HepG2 (cell line): Measurements from ENCODE around the gene RPL36AL. TPM values are rescaled to one million over a fixed set of nuclear protein-coding genes. Genes with fewer than 3 reads are reported as not detected.

Experiments used
- ATAC-seq: fragments of 200-7000 bp; cut with Tn5 transposase; 3 replicates; pipeline ENCODE4 v1.9.1; 2020; ENCODE audit warnings: mild to moderate bottlenecking, moderate library complexity
- BruUV-seq: library from RNA; stranded (reverse); fragments of 400-500 nt; replicated peaks from 2 replicates; lab custom pipeline; 2021; lab: Mats Ljungman, UMichigan
- CTCF ChIA-PET: fragments of 300-600 bp; formaldehyde crosslinking; extraction: SDS; loops from one replicate; lab custom pipeline; 2021; ENCODE audit warnings: low total read pairs, inconsistent platforms, low intra/inter-chr PET ratio; lab: Yijun Ruan, JAX
- POLR2A ChIA-PET: fragments of 350-600 bp; sonication (Branson Sonifier 250); formaldehyde crosslinking; loops from one replicate; lab custom pipeline; 2020; ENCODE audit warnings: antibody characterized with exemption, inconsistent platforms; lab: Yijun Ruan, JAX
- DNase-seq: peaks from one replicate; pipeline ENCODE4 v3.0.0-alpha.2; 2015; ENCODE audit warnings: low spot score
- FAIRE-seq: peaks from 3 replicates; lab custom pipeline; 2011; peaks lifted over from hg19 to GRCh38; lab: Jason Lieb, UNC
- H2AFZ ChIP-seq: one replicate; pipeline ENCODE4 v1.6.1; 2011; ENCODE audit warnings: low read length, inconsistent platforms
- H3K27ac ChIP-seq: fragments of 300-600 bp; 3 replicates; pipeline ENCODE4 v1.8.0; 2011; ENCODE audit warnings: mixed run types, mild to moderate bottlenecking, mixed read lengths, low read length, inconsistent platforms; ENCODE audit not compliant: insufficient read depth; ENCODE audit errors: extremely low read length
- H3K27me3 ChIP-seq, 2 experiments: fragments of 200-600 bp in 1 of 2; 2 replicates in 1 of 2; 3 replicates in 1 of 2; pipeline versions ENCODE4 v1.6.0 to v1.8.0; 2011; ENCODE audit warnings: low read length in 2 of 2, mild to moderate bottlenecking in 2 of 2, moderate library complexity in 2 of 2, inconsistent platforms in 1 of 2; ENCODE audit not compliant: insufficient read depth in 2 of 2, control insufficient read depth in 1 of 2
- H3K36me3 ChIP-seq, 2 experiments: fragments of 200-600 bp in 1 of 2; replicated peaks in 1 of 2; 2 replicates in 1 of 2; 3 replicates in 1 of 2; pipeline versions ENCODE4 v1.5.1 to v1.8.0; 2011; ENCODE audit warnings: low read length in 2 of 2, inconsistent platforms in 1 of 2; ENCODE audit not compliant: insufficient read depth in 2 of 2, control insufficient read depth in 1 of 2
- H3K4me1 ChIP-seq: 2 replicates; pipeline ENCODE4 v1.5.1; 2012; ENCODE audit warnings: low read length, inconsistent platforms; ENCODE audit not compliant: insufficient read depth
- H3K4me2 ChIP-seq: 2 replicates; pipeline ENCODE4 v1.6.0; 2011; ENCODE audit warnings: low read depth, low read length, inconsistent platforms
- H3K4me3 ChIP-seq, 3 experiments: fragments of 200-600 bp in 1 of 3; sonication (generic), shearing (Covaris generic) in 1 of 3; replicated peaks in 1 of 3; 2 replicates each; pipeline ENCODE4 v1.5.1; 2011 to 2016; ENCODE audit warnings: low read length in 3 of 3, inconsistent platforms in 2 of 3, low read depth in 2 of 3, mild to moderate bottlenecking in 2 of 3, control low read depth in 1 of 3, mixed read lengths in 1 of 3; ENCODE audit not compliant: insufficient read depth in 1 of 3
- H3K79me2 ChIP-seq: one replicate; pipeline ENCODE4 v1.6.1; 2011; ENCODE audit warnings: low read length, inconsistent platforms; ENCODE audit not compliant: insufficient read depth
- H3K9ac ChIP-seq: 2 replicates; pipeline ENCODE4 v1.6.0; 2011; ENCODE audit warnings: mild to moderate bottlenecking, low read depth, low read length, inconsistent platforms; ENCODE audit not compliant: insufficient read depth
- H3K9me3 ChIP-seq: 2 replicates; pipeline ENCODE4 v1.5.1; 2012; ENCODE audit warnings: mild to moderate bottlenecking, low read length
- H4K20me1 ChIP-seq: 2 replicates; pipeline ENCODE4 v1.6.0; 2011; ENCODE audit warnings: inconsistent platforms, mild to moderate bottlenecking, low read length, moderate library complexity; ENCODE audit not compliant: insufficient read depth
- AGO2 ChIP-seq: fragments of 200-400 bp; formaldehyde crosslinking; optimal IDR thresholded peaks from 2 replicates; pipeline ENCODE3; 2017; ENCODE audit warnings: mild to moderate bottlenecking, low read depth, low read length, moderate library complexity
- MAFF ChIP-seq: IDR thresholded peaks from 2 replicates; pipeline ENCODE4 v1.6.1; 2011; ENCODE audit warnings: low read depth, low read length, improper control_type of control experiment
- MAFK ChIP-seq, 2 experiments: IDR thresholded peaks in 1 of 2; conservative IDR thresholded peaks in 1 of 2; 2 replicates each; pipeline ENCODE4 v1.6.1; 2011; ENCODE audit warnings: improper control_type of control experiment in 2 of 2, low read length in 2 of 2
- PITX1 ChIP-seq: sonication (generic); formaldehyde crosslinking; IDR thresholded peaks from 2 replicates; pipeline ENCODE4 v1.5.1; 2020; ENCODE audit warnings: mild to moderate bottlenecking, missing genetic modification reagents
- POLR2G ChIP-seq: fragments of 200-400 bp; formaldehyde crosslinking; IDR thresholded peaks from 2 replicates; pipeline ENCODE4 v1.6.1; 2018; ENCODE audit warnings: mild to moderate bottlenecking, low read depth, low read length, moderate library complexity
- ZNF121 ChIP-seq: sonication (generic); formaldehyde crosslinking; IDR thresholded peaks from 2 replicates; pipeline ENCODE4 v1.5.0; 2020; ENCODE audit warnings: mild to moderate bottlenecking, missing genetic modification reagents
- ZNF24 ChIP-seq: fragments of 450-650 bp; IDR thresholded peaks from 2 replicates; pipeline ENCODE4 v1.6.1; 2017; ENCODE audit warnings: antibody characterized with exemption, mild to moderate bottlenecking
- ZNF335 ChIP-seq: sonication (generic); formaldehyde crosslinking; IDR thresholded peaks from 2 replicates; pipeline ENCODE4 v1.4.0; 2020; ENCODE audit warnings: missing genetic modification reagents
- ZNF747 ChIP-seq: sonication (generic); formaldehyde crosslinking; IDR thresholded peaks from 2 replicates; pipeline ENCODE4 v1.8.1; 2023; ENCODE audit warnings: missing genetic modification reagents, mild to moderate bottlenecking, borderline replicate concordance
- WGBS: methylation state at CpG from one replicate; pipeline ENCODE4 v1.1.6; 2017; ENCODE audit warnings: low lambda C conversion rate; 5-methylcytosine and 5-hydroxymethylcytosine counted together
- in situ Hi-C: cut with HindIII; loops from 2 replicates; pipeline ENCODE4 v1.10.0; 2017; ENCODE audit warnings: low pct_unique_long_range_greater_than_20kb; ENCODE audit not compliant: extremely low pct_ligation_motif_present
- intact Hi-C: fragments of 100-400 bp; cut with micrococcal nuclease; formaldehyde crosslinking; loops from one replicate; pipeline ENCODE4 v1.10.0; 2022; ENCODE audit not compliant: unreplicated experiment
- polyA plus RNA-seq, 8 experiments: library from polyadenylated mRNA; depleted of rRNA in 3 of 8; stranded (reverse) in 7 of 8; unstranded in 1 of 8; fragments of >200 nt; fragmentation: Illumina TruSeq in 4 of 8; extraction: Trizol in 4 of 8; gene quantifications; 2 replicates each; pipeline versions ENCODE4 v1.2.1 to v1.2.3, GENCODE V29; 2011 to 2016; ENCODE audit warnings: low read depth in 4 of 8, missing spikeins in 1 of 8, mixed read lengths in 1 of 8; ENCODE audit not compliant: insufficient read depth in 1 of 8
- total RNA-seq, 5 experiments: library from RNA; depleted of rRNA; stranded (reverse); fragments of >200 nt; fragmentation: Illumina TruSeq; extraction: Trizol; gene quantifications; 2 replicates each; pipeline ENCODE4 v1.2.3, GENCODE V29; 2016; ENCODE audit warnings: low read depth in 1 of 5
- TF ChIP-seq, protein P1 (sequence below): IDR thresholded peaks from 2 replicates; pipeline ENCODE4 v1.6.1; 2016

RPL36AL gene
- total and polyA plus RNA-seq, 2 of the 13 experiments (the other 11 are each of a cell fraction or from before 2014, with no cell fraction given) = 90.0 to 294 TPM

DNA sequence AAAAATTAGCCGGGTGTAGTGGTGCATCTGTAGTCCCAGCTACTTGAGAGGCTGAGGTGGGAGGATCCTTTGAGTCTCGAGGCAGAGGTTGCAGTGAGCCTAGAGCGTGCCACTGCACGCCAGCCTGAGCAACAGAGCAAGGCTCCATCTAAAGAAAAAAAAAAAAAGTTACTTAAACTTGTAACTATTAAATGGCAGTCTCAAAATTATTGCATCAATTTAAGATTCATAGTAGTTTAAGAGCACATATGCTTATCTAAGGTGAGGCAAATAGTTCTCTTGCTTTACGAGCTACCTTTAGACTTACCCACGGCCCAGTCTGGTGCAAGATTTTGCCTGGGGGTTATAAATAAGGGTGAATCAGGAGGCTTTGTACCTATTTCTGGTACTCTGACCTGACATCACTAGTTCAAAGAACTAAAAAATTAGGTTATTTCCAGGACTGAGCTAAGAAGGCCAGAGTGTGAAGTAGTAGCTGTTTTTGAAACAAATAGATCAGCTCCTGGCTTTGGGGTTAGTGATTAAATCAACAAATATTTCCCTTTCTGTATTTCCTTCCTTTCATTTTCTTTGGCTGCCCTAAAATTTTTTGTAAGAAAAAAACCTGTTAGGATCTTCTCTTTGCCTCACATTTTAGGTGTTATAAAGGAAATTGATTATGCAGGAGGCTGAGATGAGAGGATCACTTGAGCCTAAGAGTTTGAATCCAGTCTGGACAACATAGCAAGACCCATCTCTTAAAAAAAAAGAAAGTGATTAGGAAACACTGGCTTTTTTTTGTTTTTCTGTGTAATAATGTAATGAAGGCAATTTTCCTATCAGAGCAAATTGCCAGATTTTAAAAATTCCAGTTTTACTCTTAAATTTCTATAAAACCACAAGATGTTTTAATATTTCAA, 3.8 kb upstream of the RPL36AL start:
- DNase-seq (no peak), FAIRE-seq (no peak), ATAC-seq (no peak)
- in situ Hi-C loops (no loop called here), intact Hi-C loops (no loop called here)
- Histone ChIP-seq H3K27ac (no peak overlapping the region), H2AFZ (no peak overlapping the region), H3K9me3 (no peaks in the 10 kb centered on the region), H4K20me1 (peaks cover 12% of the 10 kb centered on the region), H3K4me1 (peaks cover 39% of the 10 kb centered on the region), H3K9ac (no peak overlapping the region), H3K79me2 (peaks cover 54% of the 10 kb centered on the region), H3K27me3 (no peaks in the 10 kb centered on the region; a peak in 1 of 5 replicates), H3K36me3 (peaks cover 0 to 4% of the 10 kb centered on the region in 2 experiments; a peak in 2 of 5 replicates), H3K4me3 (no peak overlapping the region; a peak in 1 of 6 replicates), H3K4me2 (peak overlapping the region; percentile 12; the same call in 1 of the 2 replicates)
- POLR2A ChIA-PET = interaction anchor here (0.6 to 1.4 kb wide), 5 partner anchors 8 to 94 kb away, joined by 3 to 8 read pairs (median 4); partner anchors contain the start of gene LRR1
- BruUV-seq = no TSS peak
- TF ChIP-seq POLR2G (peak; percentile 37; the same call in 1 of the 2 replicates), ZNF121 (CRISPR knock-in tag) (peak; percentile 94), ZNF747 (CRISPR knock-in tag) (no peak), AGO2 (peak; percentile 7), PITX1 (CRISPR knock-in tag) (no peak)
- 76% methylated on average over 6 of the region's 6 CpGs for WGBS
- CTCF ChIA-PET = no interaction called here

DNA sequence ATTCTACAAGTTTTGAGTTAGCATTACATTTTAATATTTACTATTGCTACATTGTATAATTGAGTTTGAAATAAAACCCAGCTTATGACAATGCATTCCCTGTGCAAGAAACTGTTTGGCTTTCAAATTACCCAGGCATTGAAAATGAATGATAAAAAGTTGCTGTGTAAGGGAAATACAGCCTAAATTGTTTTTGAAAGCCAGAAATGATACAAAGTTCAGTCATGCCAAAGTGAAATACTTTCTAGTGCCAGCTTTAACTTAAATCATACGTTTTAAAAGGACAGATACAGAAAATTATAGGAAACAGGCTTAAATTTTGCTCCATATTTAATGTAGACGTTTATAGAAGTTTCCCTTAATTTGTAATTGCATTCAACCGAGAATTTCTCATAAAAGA, 3.0 kb upstream of the RPL36AL start:
- peak overlapping the region; percentile 95 for H3K4me2 ChIP-seq
- H2AFZ ChIP-seq = no peak overlapping the region
- no peak overlapping the region for H3K9ac ChIP-seq
- H3K36me3 ChIP-seq = peaks cover 0 to 12% of the 10 kb centered on the region in 2 experiments; a peak in 2 of 5 replicates
- peak overlapping the region in 2 of 3 experiments; percentile 86 to 92; a peak in 3 of 6 replicates for H3K4me3 ChIP-seq
- intact Hi-C loops = no loop called here
- in situ Hi-C loops = no loop called here
- H3K4me1 ChIP-seq = peaks cover 39% of the 10 kb centered on the region
- TF ChIP-seq, protein P1, sequence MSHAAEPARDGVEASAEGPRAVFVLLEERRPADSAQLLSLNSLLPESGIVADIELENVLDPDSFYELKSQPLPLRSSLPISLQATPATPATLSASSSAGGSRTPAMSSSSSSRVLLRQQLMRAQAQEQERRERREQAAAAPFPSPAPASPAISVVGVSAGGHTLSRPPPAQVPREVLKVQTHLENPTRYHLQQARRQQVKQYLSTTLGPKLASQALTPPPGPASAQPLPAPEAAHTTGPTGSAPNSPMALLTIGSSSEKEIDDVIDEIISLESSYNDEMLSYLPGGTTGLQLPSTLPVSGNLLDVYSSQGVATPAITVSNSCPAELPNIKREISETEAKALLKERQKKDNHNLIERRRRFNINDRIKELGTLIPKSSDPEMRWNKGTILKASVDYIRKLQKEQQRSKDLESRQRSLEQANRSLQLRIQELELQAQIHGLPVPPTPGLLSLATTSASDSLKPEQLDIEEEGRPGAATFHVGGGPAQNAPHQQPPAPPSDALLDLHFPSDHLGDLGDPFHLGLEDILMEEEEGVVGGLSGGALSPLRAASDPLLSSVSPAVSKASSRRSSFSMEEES = no peak
- TF ChIP-seq ZNF24 = no peak
- TF ChIP-seq MAFF = peak; percentile 78; the same call in 1 of the 2 replicates
- no peak for TF ChIP-seq ZNF335
- peak; percentile 59 to 85 for TF ChIP-seq MAFK (conservative IDR thresholded peaks at IDR 0.05 in 1 of 2, IDR thresholded peaks at IDR 0.05 in 1 of 2; ENCODE audit: low read length in 2 of 2)
- H3K79me2 ChIP-seq = peaks cover 54% of the 10 kb centered on the region
- no peak for FAIRE-seq
- ChIA-PET POLR2A (interaction anchor here (1.0 to 1.4 kb wide), 4 partner anchors 9 to 95 kb away, joined by 3 to 8 read pairs (median 4); partner anchors contain the start of gene LRR1), CTCF (no interaction called here)
- H3K27ac ChIP-seq = no peak overlapping the region
- WGBS = 72% methylated on average over 3 of the region's 3 CpGs
- no peaks in the 10 kb centered on the region for H3K9me3 ChIP-seq
- H4K20me1 ChIP-seq = peaks cover 12% of the 10 kb centered on the region
- no peak for ATAC-seq
- no peak for DNase-seq
- no peaks in the 10 kb centered on the region; a peak in 1 of 5 replicates for H3K27me3 ChIP-seq
- no TSS peak for BruUV-seq
